HG02885 (cell line): ENCODE data around the gene WNT7B.

Experiments
- ATAC-seq: cut with Tn5 transposase; IDR thresholded peaks from one replicate; pipeline ENCODE4 v1.9.1; 2021; ENCODE audit warnings: mild to moderate bottlenecking; ENCODE audit not compliant: unreplicated experiment, poor library complexity

The WNT7B gene

GRCh38 chr22:45934659-45935341, 42.2 kb downstream of the WNT7B start:
- no peak for ATAC-seq

- ATAC-seq: no peak
Observed at GRCh38 chr22:45934168-45934564, 42.8 kb downstream of the WNT7B start.

- ATAC-seq: no peak
Observed at GRCh38 chr22:45933506-45934167, 43.3 kb downstream of the WNT7B start.

- ATAC-seq: no peak
Observed at GRCh38 chr22:45932071-45932470, 44.9 kb downstream of the WNT7B start.

DNA sequence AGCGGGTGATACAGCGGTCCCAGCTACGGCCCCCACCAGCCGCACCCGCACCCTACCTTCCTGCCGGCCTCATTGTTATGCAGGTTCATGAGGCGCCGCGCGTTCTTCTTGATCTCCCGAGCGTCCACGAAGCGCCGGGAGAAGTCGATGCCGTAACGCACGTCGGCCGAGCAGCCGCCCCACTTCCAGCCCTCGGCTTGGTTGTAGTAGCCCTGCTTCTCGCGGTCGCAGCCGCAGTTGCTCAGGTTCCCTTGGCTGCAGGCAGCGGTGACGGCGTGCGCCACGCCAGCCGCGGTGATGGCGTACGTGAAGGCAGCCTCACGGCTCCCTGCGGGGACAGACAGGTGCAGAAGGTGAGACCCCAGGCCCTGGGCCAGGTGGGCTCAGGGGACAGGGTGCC, 45.9 kb downstream of the WNT7B start:
- ATAC-seq: no peak

GRCh38 chr22:45930324-45930723, 46.6 kb downstream of the WNT7B start:
- no peak for ATAC-seq

GRCh38 chr22:45929649-45930048, 47.3 kb downstream of the WNT7B start:
- no peak for ATAC-seq

DNA sequence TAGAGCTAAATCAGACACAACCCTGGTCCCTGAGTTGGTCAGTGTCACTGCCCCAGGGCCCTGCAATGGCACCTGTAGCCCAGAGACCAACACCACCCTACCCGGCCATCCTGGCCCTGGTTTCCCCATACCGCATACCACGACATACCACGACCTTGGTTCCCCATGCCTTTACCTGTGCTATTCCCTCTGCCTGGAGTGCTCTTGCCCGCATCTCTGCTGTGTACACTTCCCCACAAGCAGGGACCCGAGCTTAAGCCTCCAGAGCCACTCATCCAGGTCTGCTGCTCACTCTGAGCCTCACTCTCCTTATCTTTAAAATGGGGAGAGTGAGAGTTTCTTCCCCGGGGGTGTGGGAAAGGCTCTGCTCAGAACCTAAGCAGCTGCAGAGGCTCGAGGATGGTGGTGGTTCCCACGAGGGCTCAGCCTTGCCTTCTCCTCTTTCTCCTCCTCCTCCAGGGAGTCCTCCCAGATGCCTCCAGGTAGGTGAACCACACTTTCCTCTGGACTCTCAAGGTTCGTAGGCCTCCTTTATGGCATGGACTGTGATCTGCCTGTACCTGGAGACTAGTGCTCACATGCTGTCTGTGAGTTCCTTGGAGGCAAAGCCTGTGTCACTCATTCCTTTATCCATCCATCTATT, 48.1 kb downstream of the WNT7B start:
- ATAC-seq: no peak

- no peak for ATAC-seq
Observed at GRCh38 chr22:45927059-45927458, 49.9 kb downstream of the WNT7B start.

GRCh38 chr22:45926433-45926832, 50.5 kb downstream of the WNT7B start:
- ATAC-seq: no peak

- ATAC-seq: no peak
Observed at GRCh38 chr22:45925811-45926351, 51.1 kb downstream of the WNT7B start.

DNA sequence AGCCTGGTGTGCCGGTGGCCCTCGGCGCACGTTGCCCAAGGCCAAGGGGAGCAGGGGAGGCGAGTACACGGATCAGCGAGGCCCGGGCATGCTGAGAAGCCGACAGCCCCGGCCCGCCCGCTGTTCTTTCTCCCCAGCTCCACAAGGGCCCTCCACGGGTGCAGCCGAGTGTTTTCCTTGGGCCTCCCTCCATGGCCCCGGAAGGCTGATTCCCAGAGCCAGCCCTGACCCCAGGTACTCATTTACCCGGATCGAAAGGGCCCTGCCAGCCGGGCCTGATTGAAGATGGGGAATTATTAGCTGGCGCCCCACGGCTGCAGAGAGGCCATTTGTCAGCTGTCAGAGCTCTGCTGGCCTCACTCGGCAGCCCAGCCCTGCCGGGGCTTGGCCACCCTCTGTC, 53.1 kb downstream of the WNT7B start:
- ATAC-seq: no peak

- no peak for ATAC-seq
Observed at GRCh38 chr22:45923212-45923611, 53.8 kb downstream of the WNT7B start.

DNA sequence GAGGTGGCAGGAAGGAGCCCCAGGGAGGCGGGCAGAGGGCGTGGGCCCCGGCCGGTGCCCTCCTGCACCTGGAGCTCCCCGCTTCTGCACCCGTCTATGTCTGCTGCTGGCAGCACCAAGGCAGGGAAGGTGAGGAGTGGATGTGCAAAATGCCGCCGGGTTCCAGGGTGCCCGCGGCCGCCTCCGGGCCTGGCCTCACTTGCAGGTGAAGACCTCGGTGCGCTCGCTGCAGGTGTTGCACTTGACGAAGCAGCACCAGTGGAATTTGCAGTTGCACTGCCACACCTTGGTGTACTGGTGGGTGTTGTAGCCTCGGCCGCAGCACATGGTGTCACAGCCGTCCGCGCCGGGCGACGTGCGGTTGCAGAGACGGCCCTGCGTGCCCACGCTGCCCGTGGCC, 54.3 kb downstream of the WNT7B start:
- no peak for ATAC-seq

DNA sequence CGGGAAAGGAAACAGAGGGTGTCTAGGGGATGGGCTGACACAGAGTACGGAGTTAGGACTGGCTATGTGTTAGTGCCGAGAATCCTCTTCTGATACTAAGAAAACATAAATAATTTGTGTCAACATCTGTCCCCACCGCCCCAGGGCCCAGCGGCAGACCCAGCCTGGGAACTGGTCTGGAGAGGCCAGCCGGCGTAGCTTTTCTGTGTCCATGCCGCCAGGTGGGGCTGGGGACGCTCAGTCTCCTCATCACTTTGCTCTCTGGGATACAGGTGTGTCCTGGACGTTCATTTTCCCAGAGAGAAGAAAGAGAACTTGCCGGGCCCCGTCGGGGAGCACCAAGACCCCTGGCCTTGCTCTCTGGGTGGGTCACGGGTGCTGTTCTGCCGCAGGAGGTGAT, 54.7 kb downstream of the WNT7B start:
- no peak for ATAC-seq

DNA sequence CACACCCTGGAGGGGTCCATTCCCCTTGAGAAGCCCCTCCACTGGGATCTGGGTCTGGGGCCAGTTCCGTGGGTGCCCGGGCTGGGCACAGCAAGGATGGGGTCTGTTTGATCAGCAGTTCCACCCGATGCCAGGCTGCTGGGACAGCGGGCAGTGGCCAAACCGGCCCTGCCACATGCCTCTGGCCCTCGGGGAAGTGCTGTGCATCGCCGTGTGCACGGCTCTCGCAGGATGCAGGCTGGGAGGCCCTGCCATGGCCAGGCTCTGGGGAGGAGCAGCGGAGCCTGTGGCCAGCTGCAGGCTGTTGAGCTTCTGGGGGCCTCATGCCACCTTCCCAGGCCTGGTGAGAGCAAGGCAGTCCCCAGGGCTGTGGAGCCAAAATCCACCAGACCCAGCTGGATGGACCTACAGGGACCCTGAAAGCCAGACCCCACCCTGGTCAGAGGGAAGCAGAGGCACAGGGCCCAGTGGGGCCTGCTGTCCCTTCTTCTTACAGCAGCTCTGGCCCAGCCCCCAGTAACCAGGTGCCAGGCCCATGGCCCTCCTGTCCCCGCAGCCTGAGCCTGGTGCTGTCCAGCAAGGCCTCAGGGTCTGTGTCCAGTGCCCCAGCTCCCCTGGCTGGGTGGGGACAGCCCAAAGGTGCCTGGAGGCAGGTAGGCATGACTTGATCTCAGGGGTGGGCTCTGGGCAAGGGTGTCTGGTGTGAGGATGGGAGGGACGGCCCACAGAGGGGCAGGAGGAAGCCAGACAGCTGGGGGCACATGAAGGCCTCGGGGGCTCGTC, 57.3 kb downstream of the WNT7B start:
- ATAC-seq: no peak

- ATAC-seq: no peak
Observed at GRCh38 chr22:45918459-45919370, 58.2 kb downstream of the WNT7B start.

DNA sequence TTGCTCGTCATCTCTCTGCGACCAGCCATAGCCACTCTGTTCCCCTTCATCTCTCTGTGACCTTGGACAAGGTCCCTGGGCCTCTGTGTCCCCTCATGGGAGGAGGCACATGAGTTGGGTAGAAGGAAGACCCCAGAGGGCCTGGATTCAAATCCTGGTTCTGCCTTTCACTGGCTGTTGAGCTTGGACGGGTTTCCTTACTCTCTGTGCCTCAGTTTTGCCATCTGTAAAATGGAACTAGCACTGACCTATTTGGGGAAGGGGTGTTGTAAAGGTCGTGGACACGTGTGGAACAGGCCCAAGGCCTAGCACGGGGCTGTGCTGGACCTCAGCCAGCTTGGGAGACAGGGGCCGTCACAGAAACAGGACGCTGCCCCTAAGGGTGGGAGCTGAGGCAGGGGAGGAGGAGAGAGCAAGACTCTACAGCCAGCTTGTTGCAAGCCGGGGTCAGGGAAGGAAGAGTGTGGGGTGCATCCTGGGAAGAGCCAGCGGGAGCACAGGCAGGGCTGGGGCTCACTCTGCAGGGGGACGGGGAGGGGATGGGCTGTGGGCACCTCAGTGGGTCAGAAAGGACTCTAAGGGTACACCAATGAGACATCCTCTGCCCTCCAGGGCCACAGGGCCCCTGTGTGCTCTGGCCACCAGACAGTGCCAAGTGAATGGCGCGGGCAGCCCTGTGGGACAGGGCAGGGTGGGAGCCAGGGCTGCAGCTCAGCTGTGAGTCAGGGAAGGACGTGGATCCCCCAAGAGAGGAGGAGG, 59.1 kb downstream of the WNT7B start:
- no peak for ATAC-seq

GRCh38 chr22:45917146-45917545, 59.8 kb downstream of the WNT7B start:
- no peak for ATAC-seq
